ENCODE measurements around the gene BTNL2. TPM values are rescaled to one million over a fixed set of nuclear protein-coding genes. Genes with fewer than 3 reads are reported as not detected.

BTNL2 gene
- total RNA-seq, 1 experiment from 2014 or later, result not detected

DNA sequence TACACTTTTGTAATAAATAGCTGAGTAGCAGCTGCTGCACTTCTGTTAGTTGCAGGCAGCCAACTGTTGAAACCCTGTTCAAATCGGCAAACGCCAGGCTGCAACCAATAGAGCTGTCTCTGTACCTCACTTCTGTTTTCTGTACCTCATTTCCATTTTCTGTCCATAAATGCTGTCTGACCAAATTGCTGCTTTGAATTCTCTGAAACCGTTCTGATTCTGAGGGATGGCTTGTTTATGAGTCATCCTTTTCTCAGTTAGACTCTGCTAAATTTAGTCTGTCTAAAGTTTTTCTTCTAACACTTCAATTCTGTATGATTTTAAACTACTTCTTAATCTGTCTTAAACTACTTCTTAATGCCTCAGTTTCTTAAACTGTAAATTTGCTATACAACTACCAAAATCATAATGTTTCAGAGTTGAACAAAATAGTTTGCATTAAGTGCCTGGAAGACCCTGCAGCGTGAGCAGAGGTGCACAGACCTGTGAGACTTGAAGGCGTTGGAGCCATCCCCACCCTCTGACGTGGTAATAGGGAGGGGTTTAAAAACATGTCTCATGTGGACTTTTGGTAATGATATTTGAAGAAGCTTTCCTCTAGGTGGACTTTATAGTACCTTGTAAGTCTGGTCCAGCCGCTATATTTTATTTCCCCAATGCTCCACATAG is 9.6 kb downstream of the BTNL2 start:
- Histone ChIP-seq H3K4me1 (no peaks in the 10 kb centered on the region), H3K27ac (no peak overlapping the region), H3K9me3 (replicated peaks) (no peaks in the 10 kb centered on the region), H3K36me3 (no peaks in the 10 kb centered on the region), H3K27me3 (no peaks in the 10 kb centered on the region), H3K4me3 (no peak overlapping the region)
- no peak for DNase-seq

GRCh38 chr6:32396028-32396427 is 11.0 kb downstream of the BTNL2 start:
- Histone ChIP-seq H3K27me3 (no peaks in the 10 kb centered on the region), H3K9me3 (replicated peaks) (no peaks in the 10 kb centered on the region), H3K4me1 (no peaks in the 10 kb centered on the region), H3K27ac (no peak overlapping the region), H3K4me3 (no peak overlapping the region), H3K36me3 (no peaks in the 10 kb centered on the region)
- no peak for DNase-seq

- no peak for DNase-seq
- no peaks in the 10 kb centered on the region for H3K27me3 ChIP-seq
Observed at GRCh38 chr6:32393665-32394420, 13.1 kb downstream of the BTNL2 start.

DNA sequence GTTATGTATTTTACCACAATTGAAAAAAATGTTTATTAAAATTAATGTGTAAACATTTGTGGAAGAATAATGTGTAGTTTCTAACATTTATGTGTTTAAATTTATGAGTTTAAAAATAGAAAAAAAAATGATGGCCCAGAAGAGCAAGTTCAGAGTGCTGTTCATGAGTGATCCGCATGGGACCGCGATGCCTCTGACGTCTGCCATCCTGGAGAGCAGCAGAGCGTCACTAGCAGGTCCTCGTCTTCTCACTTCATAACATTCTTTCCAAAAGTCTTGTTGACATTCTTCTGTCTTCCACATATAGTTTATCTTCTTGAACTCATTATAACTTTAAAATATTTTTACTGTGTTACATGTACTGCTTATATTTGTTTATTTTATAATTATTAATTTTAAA is 15.5 kb downstream of the BTNL2 start:
- H3K4me1 ChIP-seq, result no peaks in the 10 kb centered on the region
- no peak overlapping the region for H3K4me3 ChIP-seq
- no peaks in the 10 kb centered on the region for H3K36me3 ChIP-seq
- H3K9me3 ChIP-seq (replicated peaks), result no peaks in the 10 kb centered on the region
- H3K27me3 ChIP-seq, result no peaks in the 10 kb centered on the region
- H3K27ac ChIP-seq, result no peak overlapping the region
- no peak for DNase-seq

More at GRCh38 chr6:32393665-32394420, 13.1 kb downstream of the BTNL2 start:
- Histone ChIP-seq H3K4me1 (no peaks in the 10 kb centered on the region), H3K36me3 (no peaks in the 10 kb centered on the region), H3K4me3 (no peak overlapping the region), H3K9me3 (replicated peaks) (no peaks in the 10 kb centered on the region), H3K27ac (no peak overlapping the region)

- Histone ChIP-seq H3K9me3 (replicated peaks) (no peaks in the 10 kb centered on the region), H3K27ac (no peak overlapping the region), H3K36me3 (no peaks in the 10 kb centered on the region), H3K4me1 (no peaks in the 10 kb centered on the region), H3K4me3 (no peak overlapping the region), H3K27me3 (no peaks in the 10 kb centered on the region)
- DNase-seq, result no peak
Observed at GRCh38 chr6:32387589-32388340, 19.2 kb downstream of the BTNL2 start.

DNA sequence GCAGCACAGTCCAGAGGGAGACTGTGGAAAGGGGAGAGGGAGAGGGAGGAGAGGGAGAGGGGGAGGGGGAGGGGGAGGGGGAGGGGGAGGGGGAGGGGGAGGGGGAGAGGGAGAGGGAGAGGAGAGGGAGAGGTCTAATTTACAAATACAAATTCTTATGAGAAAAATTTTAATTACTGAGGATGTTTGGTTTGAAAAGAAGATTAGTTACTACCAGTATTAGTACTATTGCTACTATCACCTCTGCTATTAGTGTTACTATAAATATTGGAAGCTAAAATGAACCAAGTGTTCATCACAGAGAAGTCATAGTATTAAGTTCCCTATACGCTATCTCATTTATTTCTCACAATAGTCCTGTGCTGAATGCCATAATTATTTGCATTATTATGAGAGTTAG is 20.9 kb downstream of the BTNL2 start:
- no peak for DNase-seq
- H3K4me1 ChIP-seq, result no peaks in the 10 kb centered on the region
- no peak overlapping the region for H3K4me3 ChIP-seq
- H3K36me3 ChIP-seq, result no peaks in the 10 kb centered on the region
- no peaks in the 10 kb centered on the region for H3K27me3 ChIP-seq
- H3K9me3 ChIP-seq (replicated peaks), result no peaks in the 10 kb centered on the region
- H3K27ac ChIP-seq, result no peak overlapping the region

- no peaks in the 10 kb centered on the region for H3K4me1 ChIP-seq
Observed at GRCh38 chr6:32382757-32383420, 24.1 kb downstream of the BTNL2 start.

GRCh38 chr6:32379545-32379944 is 27.4 kb downstream of the BTNL2 start:
- H3K9me3 ChIP-seq (replicated peaks), result no peaks in the 10 kb centered on the region
- no peak for DNase-seq
- no peaks in the 10 kb centered on the region for H3K36me3 ChIP-seq
- no peak overlapping the region for H3K27ac ChIP-seq
- H3K4me3 ChIP-seq, result no peak overlapping the region
- H3K27me3 ChIP-seq, result no peaks in the 10 kb centered on the region
- H3K4me1 ChIP-seq, result no peaks in the 10 kb centered on the region

More at GRCh38 chr6:32382757-32383420, 24.1 kb downstream of the BTNL2 start:
- Histone ChIP-seq H3K27me3 (no peaks in the 10 kb centered on the region), H3K27ac (no peak overlapping the region), H3K36me3 (no peaks in the 10 kb centered on the region), H3K9me3 (replicated peaks) (no peaks in the 10 kb centered on the region), H3K4me3 (no peak overlapping the region)
- no peak for DNase-seq

GRCh38 chr6:32375739-32376529 is 31.0 kb downstream of the BTNL2 start:
- DNase-seq, result no peak
- H3K36me3 ChIP-seq, result no peaks in the 10 kb centered on the region
- H3K9me3 ChIP-seq (replicated peaks), result no peaks in the 10 kb centered on the region
- no peaks in the 10 kb centered on the region for H3K27me3 ChIP-seq
- H3K4me1 ChIP-seq, result no peaks in the 10 kb centered on the region
- H3K4me3 ChIP-seq, result no peak overlapping the region
- H3K27ac ChIP-seq, result no peak overlapping the region

- H3K36me3 ChIP-seq, result no peaks in the 10 kb centered on the region
- H3K4me1 ChIP-seq, result no peaks in the 10 kb centered on the region
- H3K27ac ChIP-seq, result no peak within 1 kb of the TSS
- no peaks in the 10 kb centered on the region for H3K9me3 ChIP-seq (replicated peaks)
- no peak within 1 kb of the TSS for H3K4me3 ChIP-seq
- no peak for DNase-seq
- no peaks in the 10 kb centered on the region for H3K27me3 ChIP-seq
Observed at GRCh38 chr6:32371803-32372202, 35.2 kb downstream of the BTNL2 start, which contains the start of gene TSBP1. Gene TSBP1, minus strand, starts transcription at chr6:32371903. Its CDS starts 197 bp downstream, at chr6:32371706.

- Histone ChIP-seq H3K27me3 (no peaks in the 10 kb centered on the region), H3K4me1 (no peaks in the 10 kb centered on the region), H3K27ac (no peak overlapping the region), H3K36me3 (no peaks in the 10 kb centered on the region), H3K9me3 (replicated peaks) (no peaks in the 10 kb centered on the region), H3K4me3 (no peak overlapping the region)
- DNase-seq, result no peak
Observed at GRCh38 chr6:32371229-32371628, 35.8 kb downstream of the BTNL2 start.

- Histone ChIP-seq H3K27ac (no peak overlapping the region), H3K36me3 (no peaks in the 10 kb centered on the region), H3K4me3 (no peak overlapping the region), H3K9me3 (replicated peaks) (no peaks in the 10 kb centered on the region), H3K27me3 (no peaks in the 10 kb centered on the region), H3K4me1 (no peaks in the 10 kb centered on the region)
- DNase-seq, result no peak
Observed at GRCh38 chr6:32370505-32370904, 36.5 kb downstream of the BTNL2 start.

GRCh38 chr6:32369660-32370059 is 37.3 kb downstream of the BTNL2 start:
- Histone ChIP-seq H3K4me1 (no peaks in the 10 kb centered on the region), H3K9me3 (replicated peaks) (no peaks in the 10 kb centered on the region), H3K27me3 (no peaks in the 10 kb centered on the region), H3K4me3 (no peak overlapping the region), H3K27ac (no peak overlapping the region), H3K36me3 (no peaks in the 10 kb centered on the region)
- no peak for DNase-seq

DNA sequence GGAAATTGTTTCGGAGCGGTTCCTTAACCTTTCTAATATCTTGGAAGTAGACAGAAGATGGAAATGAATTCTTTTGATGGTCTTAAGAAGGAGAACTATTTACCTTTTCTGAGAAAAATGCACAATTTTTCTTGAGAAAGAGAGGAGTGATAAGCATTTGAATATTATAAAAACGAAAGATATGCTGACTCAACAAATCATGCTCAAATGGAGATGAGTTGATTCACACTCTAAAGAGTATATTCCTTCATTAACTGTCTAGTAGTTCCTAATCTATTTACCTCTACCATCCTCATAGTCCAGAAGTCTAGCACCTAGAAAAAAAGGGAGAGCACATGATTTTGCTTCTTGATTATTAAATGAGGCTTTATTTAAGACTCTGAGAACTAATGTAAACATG is 39.3 kb downstream of the BTNL2 start:
- Histone ChIP-seq H3K27ac (no peak overlapping the region), H3K4me1 (no peaks in the 10 kb centered on the region), H3K36me3 (no peaks in the 10 kb centered on the region), H3K9me3 (replicated peaks) (no peaks in the 10 kb centered on the region), H3K4me3 (no peak overlapping the region), H3K27me3 (no peaks in the 10 kb centered on the region)
- no peak for DNase-seq
